HepG2 (cell line): Measurements from ENCODE around the gene GFER. TPM values are rescaled to one million over a fixed set of nuclear protein-coding genes. Genes with fewer than 3 reads are reported as not detected.

Experiments used
- FOXP4 ChIP-seq: sonication (generic); formaldehyde crosslinking; IDR thresholded peaks from 2 replicates; pipeline ENCODE4 v1.4.0; 2020; ENCODE audit warnings: missing genetic modification reagents
- HHEX ChIP-seq: IDR thresholded peaks from 2 replicates; pipeline ENCODE4 v1.6.1; 2016; ENCODE audit warnings: control low read depth
- HNF1B ChIP-seq: sonication (generic); formaldehyde crosslinking; IDR thresholded peaks from 2 replicates; pipeline ENCODE4 v1.5.1; 2020; ENCODE audit warnings: mild to moderate bottlenecking, moderate library complexity, missing genetic modification reagents
- LCORL ChIP-seq, 2 experiments: fragments of 450-650 bp in 1 of 2; sonication (generic) in 1 of 2; formaldehyde crosslinking in 1 of 2; IDR thresholded peaks; 2 replicates each; pipeline versions ENCODE4 v1.5.0 to v1.6.1; 2017 to 2020; ENCODE audit warnings: antibody characterized with exemption in 1 of 2, missing genetic modification reagents in 1 of 2
- MYPOP ChIP-seq: sonication (generic); formaldehyde crosslinking; IDR thresholded peaks from 2 replicates; pipeline ENCODE4 v1.8.1; 2023; ENCODE audit warnings: mild to moderate bottlenecking, moderate library complexity, missing genetic modification reagents
- REPIN1 ChIP-seq: sonication (generic); formaldehyde crosslinking; IDR thresholded peaks from 2 replicates; pipeline ENCODE4 v1.8.0; 2022; ENCODE audit warnings: missing genetic modification reagents, low read depth, mild to moderate bottlenecking, borderline replicate concordance
- SIX1 ChIP-seq: sonication (generic); formaldehyde crosslinking; IDR thresholded peaks from 2 replicates; pipeline ENCODE4 v1.4.0; 2020; ENCODE audit warnings: missing genetic modification reagents, borderline replicate concordance
- TCF7L2 ChIP-seq: IDR thresholded peaks from 2 replicates; pipeline ENCODE4 v1.6.1; 2011; ENCODE audit warnings: mild to moderate bottlenecking, low read depth, low read length, moderate library complexity
- ZFP1 ChIP-seq: IDR thresholded peaks from 2 replicates; pipeline ENCODE4 v1.6.1; 2016
- ZNF253 ChIP-seq: sonication (generic); formaldehyde crosslinking; IDR thresholded peaks from 2 replicates; pipeline ENCODE4 v1.8.0; 2022; ENCODE audit warnings: mild to moderate bottlenecking, missing genetic modification reagents, borderline replicate concordance
- ZNF503 ChIP-seq: sonication (generic); formaldehyde crosslinking; IDR thresholded peaks from 2 replicates; pipeline ENCODE4 v1.4.0; 2020; ENCODE audit warnings: missing genetic modification reagents
- ZNF558 ChIP-seq: sonication (generic); formaldehyde crosslinking; IDR thresholded peaks from 2 replicates; pipeline ENCODE4 v1.9.0; 2022; ENCODE audit warnings: mild to moderate bottlenecking, missing genetic modification reagents, borderline replicate concordance
- ZNF614 ChIP-seq: IDR thresholded peaks from 2 replicates; pipeline ENCODE4 v1.6.1; 2018; ENCODE audit warnings: missing biosample characterization, missing genetic modification reagents, inconsistent platforms, borderline replicate concordance
- ZNF790 ChIP-seq: sonication (generic); formaldehyde crosslinking; IDR thresholded peaks from 2 replicates; pipeline ENCODE4 v1.8.0; 2022; ENCODE audit warnings: missing genetic modification reagents, mild to moderate bottlenecking, borderline replicate concordance
- polyA plus RNA-seq, 8 experiments: library from polyadenylated mRNA; depleted of rRNA in 3 of 8; stranded (reverse) in 7 of 8; unstranded in 1 of 8; fragments of >200 nt; fragmentation: Illumina TruSeq in 4 of 8; extraction: Trizol in 4 of 8; gene quantifications; 2 replicates each; pipeline versions ENCODE4 v1.2.1 to v1.2.3, GENCODE V29; 2011 to 2016; ENCODE audit warnings: low read depth in 4 of 8, missing spikeins in 1 of 8, mixed read lengths in 1 of 8; ENCODE audit not compliant: insufficient read depth in 1 of 8
- total RNA-seq, 5 experiments: library from RNA; depleted of rRNA; stranded (reverse); fragments of >200 nt; fragmentation: Illumina TruSeq; extraction: Trizol; gene quantifications; 2 replicates each; pipeline ENCODE4 v1.2.3, GENCODE V29; 2016; ENCODE audit warnings: low read depth in 1 of 5
- TF ChIP-seq, protein P1 (sequence below): IDR thresholded peaks from 2 replicates; pipeline ENCODE4 v1.6.1; 2016; ENCODE audit warnings: missing biosample characterization, missing genetic modification reagents, low read depth
- TF ChIP-seq, protein P2 (sequence below): sonication (generic); formaldehyde crosslinking; IDR thresholded peaks from 2 replicates; pipeline ENCODE4 v1.4.0; 2020; ENCODE audit warnings: missing genetic modification reagents

Gene GFER
- total and polyA plus RNA-seq, 2 of the 13 experiments (the other 11 are each of a cell fraction or from before 2014, with no cell fraction given): 28.6 to 71.7 TPM

GRCh38 chr16:1971796-1972489, 12.1 kb upstream of the GFER start, which contains the start of gene TBL3 (continued):
- TF ChIP-seq MYPOP (no peak), LCORL (IDR thresholded peaks at IDR 0.05) (no peak), LCORL (CRISPR knock-in tag; IDR thresholded peaks at IDR 0.05) (peak; percentile 85), FOXP4 (CRISPR knock-in tag) (peak; percentile 71), REPIN1 (peak; percentile 81; the same call in 1 of the 2 replicates), ZNF558 (CRISPR knock-in tag) (peak; percentile 96), SIX1 (CRISPR knock-in tag) (no peak), HNF1B (CRISPR knock-in tag) (peak; percentile 84; the same call in 1 of the 2 replicates), ZNF503 (CRISPR knock-in tag) (peak; percentile 83; the same call in 1 of the 2 replicates), ZNF614 (CRISPR knock-in tag) (peak; percentile 51; the same call in 1 of the 2 replicates), ZNF253 (CRISPR knock-in tag) (no peak), ZFP1 (peak; percentile 53; the same call in 1 of the 2 replicates), ZNF790 (CRISPR knock-in tag) (no peak), TCF7L2 (no peak), HHEX (no peak)
- TF ChIP-seq, protein P1, sequence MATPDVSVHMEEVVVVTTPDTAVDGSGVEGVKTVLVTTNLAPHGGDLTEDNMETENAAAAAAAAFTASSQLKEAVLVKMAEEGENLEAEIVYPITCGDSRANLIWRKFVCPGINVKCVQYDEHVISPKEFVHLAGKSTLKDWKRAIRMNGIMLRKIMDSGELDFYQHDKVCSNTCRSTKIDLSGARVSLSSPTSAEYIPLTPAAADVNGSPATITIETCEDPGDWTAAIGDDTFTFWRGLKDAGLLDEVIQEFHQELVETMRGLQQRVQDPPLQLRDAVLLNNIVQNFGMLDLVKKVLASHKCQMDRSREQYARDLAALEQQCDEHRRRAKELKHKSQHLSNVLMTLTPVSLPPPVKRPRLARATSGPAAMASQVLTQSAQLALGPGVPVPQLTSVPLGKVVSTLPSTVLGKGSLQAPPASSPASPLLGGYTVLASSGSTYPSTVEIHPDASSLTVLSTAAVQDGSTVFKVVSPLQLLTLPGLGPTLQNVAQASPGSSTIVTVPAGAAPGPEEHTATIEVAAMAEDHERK (CRISPR knock-in tag): peak; percentile 81
- TF ChIP-seq, protein P2, sequence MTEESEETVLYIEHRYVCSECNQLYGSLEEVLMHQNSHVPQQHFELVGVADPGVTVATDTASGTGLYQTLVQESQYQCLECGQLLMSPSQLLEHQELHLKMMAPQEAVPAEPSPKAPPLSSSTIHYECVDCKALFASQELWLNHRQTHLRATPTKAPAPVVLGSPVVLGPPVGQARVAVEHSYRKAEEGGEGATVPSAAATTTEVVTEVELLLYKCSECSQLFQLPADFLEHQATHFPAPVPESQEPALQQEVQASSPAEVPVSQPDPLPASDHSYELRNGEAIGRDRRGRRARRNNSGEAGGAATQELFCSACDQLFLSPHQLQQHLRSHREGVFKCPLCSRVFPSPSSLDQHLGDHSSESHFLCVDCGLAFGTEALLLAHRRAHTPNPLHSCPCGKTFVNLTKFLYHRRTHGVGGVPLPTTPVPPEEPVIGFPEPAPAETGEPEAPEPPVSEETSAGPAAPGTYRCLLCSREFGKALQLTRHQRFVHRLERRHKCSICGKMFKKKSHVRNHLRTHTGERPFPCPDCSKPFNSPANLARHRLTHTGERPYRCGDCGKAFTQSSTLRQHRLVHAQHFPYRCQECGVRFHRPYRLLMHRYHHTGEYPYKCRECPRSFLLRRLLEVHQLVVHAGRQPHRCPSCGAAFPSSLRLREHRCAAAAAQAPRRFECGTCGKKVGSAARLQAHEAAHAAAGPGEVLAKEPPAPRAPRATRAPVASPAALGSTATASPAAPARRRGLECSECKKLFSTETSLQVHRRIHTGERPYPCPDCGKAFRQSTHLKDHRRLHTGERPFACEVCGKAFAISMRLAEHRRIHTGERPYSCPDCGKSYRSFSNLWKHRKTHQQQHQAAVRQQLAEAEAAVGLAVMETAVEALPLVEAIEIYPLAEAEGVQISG (CRISPR knock-in tag): peak; percentile 97
